ENCODE data around the gene MTF2.

GRCh38 chr1:93177991-93178390, 98.9 kb downstream of the MTF2 start:
- no peak for TF ChIP-seq POLR2AphosphoS5 (IDR thresholded peaks at IDR 0.05; ENCODE audit: low read depth)
- no peak for TF ChIP-seq EZH2 (IDR thresholded peaks at IDR 0.05; ENCODE audit: low read depth, unreplicated experiment)
- TF ChIP-seq, protein P1, sequence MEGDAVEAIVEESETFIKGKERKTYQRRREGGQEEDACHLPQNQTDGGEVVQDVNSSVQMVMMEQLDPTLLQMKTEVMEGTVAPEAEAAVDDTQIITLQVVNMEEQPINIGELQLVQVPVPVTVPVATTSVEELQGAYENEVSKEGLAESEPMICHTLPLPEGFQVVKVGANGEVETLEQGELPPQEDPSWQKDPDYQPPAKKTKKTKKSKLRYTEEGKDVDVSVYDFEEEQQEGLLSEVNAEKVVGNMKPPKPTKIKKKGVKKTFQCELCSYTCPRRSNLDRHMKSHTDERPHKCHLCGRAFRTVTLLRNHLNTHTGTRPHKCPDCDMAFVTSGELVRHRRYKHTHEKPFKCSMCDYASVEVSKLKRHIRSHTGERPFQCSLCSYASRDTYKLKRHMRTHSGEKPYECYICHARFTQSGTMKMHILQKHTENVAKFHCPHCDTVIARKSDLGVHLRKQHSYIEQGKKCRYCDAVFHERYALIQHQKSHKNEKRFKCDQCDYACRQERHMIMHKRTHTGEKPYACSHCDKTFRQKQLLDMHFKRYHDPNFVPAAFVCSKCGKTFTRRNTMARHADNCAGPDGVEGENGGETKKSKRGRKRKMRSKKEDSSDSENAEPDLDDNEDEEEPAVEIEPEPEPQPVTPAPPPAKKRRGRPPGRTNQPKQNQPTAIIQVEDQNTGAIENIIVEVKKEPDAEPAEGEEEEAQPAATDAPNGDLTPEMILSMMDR (conservative IDR thresholded peaks at IDR 0.05; ENCODE audit: low read depth in 2 of 2) = no peak
- TF ChIP-seq REST (IDR thresholded peaks at IDR 0.05; ENCODE audit: unreplicated experiment) = no peak
- TF ChIP-seq CREB1 (CRISPR knock-in tag; IDR thresholded peaks at IDR 0.05; ENCODE audit: low read depth) = no peak
- TF ChIP-seq ETS1 (IDR thresholded peaks at IDR 0.05) = no peak
- TF ChIP-seq EZH2phosphoT487 (IDR thresholded peaks at IDR 0.05; ENCODE audit: unreplicated experiment) = no peak
- TF ChIP-seq ZNF331 (CRISPR knock-in tag; IDR thresholded peaks at IDR 0.05; ENCODE audit: low read depth) = no peak
- no peak for TF ChIP-seq NANOG (IDR thresholded peaks at IDR 0.05; ENCODE audit: borderline replicate concordance)
- no peak for TF ChIP-seq JUNB (IDR thresholded peaks at IDR 0.05; ENCODE audit: unreplicated experiment)
- no peak for TF ChIP-seq STAT1 (IDR thresholded peaks at IDR 0.05; ENCODE audit: unreplicated experiment)
- no peak for TF ChIP-seq ZNF114 (CRISPR knock-in tag; IDR thresholded peaks at IDR 0.05)
- no peak for TF ChIP-seq ZNF462 (CRISPR knock-in tag; IDR thresholded peaks at IDR 0.05)
